A673 (cell line): ENCODE data around the gene SH3TC1. TPM values are rescaled to one million over a fixed set of nuclear protein-coding genes. Genes with fewer than 3 reads are reported as not detected.

Source experiments
- BruUV-seq: library from RNA; stranded (reverse); fragments of 400-500 nt; replicated peaks from 2 replicates; lab custom pipeline; 2021; lab: Mats Ljungman, UMichigan
- CTCF ChIA-PET: fragments of 300-600 bp; sonication (Branson Sonifier 250); formaldehyde crosslinking; loops from one replicate; lab custom pipeline; 2022; ENCODE audit warnings: antibody characterized with exemption; lab: Charles Lee
- POLR2A ChIA-PET: fragments of 300-600 bp; sonication (Branson Sonifier 250); formaldehyde crosslinking; loops from one replicate; lab custom pipeline; 2022; ENCODE audit warnings: antibody characterized with exemption; ENCODE audit not compliant: low non-redundant PET; lab: Charles Lee
- DNase-seq: peaks from one replicate; pipeline ENCODE4 v3.0.0-alpha.2; 2015; ENCODE audit warnings: low spot score
- H3K27ac ChIP-seq: fragments of 200-600 bp; sonication (generic); 2 replicates; pipeline ENCODE4 v1.5.1; 2016; ENCODE audit warnings: mixed run types, low read depth, mild to moderate bottlenecking, mixed read lengths, antibody characterized with exemption, low read length; ENCODE audit not compliant: poor library complexity, severe bottlenecking
- H3K27me3 ChIP-seq: fragments of 200-600 bp; sonication (generic); replicated peaks from 2 replicates; pipeline ENCODE4 v1.6.1; 2017; ENCODE audit warnings: mixed run types, low read depth, mild to moderate bottlenecking, mixed read lengths, antibody characterized with exemption, low read length; ENCODE audit not compliant: insufficient read depth, poor library complexity
- H3K36me3 ChIP-seq: fragments of 200-600 bp; sonication (generic); 2 replicates; pipeline ENCODE4 v1.6.1; 2016; ENCODE audit warnings: mixed run types, mild to moderate bottlenecking, mixed read lengths, antibody characterized with exemption, low read length; ENCODE audit not compliant: insufficient read depth, poor library complexity, severe bottlenecking
- H3K4me1 ChIP-seq: fragments of 200-600 bp; sonication (generic); 2 replicates; pipeline ENCODE4 v1.6.1; 2017; ENCODE audit warnings: mixed run types, mild to moderate bottlenecking, mixed read lengths, antibody characterized with exemption, low read length; ENCODE audit not compliant: insufficient read depth, poor library complexity, severe bottlenecking
- H3K4me3 ChIP-seq: fragments of 200-600 bp; sonication (generic); 2 replicates; pipeline ENCODE4 v1.5.1; 2016; ENCODE audit warnings: low read depth, mixed run types, mild to moderate bottlenecking, mixed read lengths, low read length; ENCODE audit not compliant: poor library complexity, severe bottlenecking
- H3K9me3 ChIP-seq: fragments of 200-600 bp; sonication (generic); 2 replicates; pipeline ENCODE4 v1.6.1; 2016; ENCODE audit warnings: mixed run types, low read depth, mild to moderate bottlenecking, mixed read lengths, antibody characterized with exemption, low read length; ENCODE audit not compliant: poor library complexity, severe bottlenecking
- CTCF ChIP-seq: fragments of 300-800, 200-600 bp; sonication (generic); conservative IDR thresholded peaks from 2 replicates; pipeline ENCODE4 v1.5.1; 2017; ENCODE audit warnings: low read depth, mild to moderate bottlenecking, antibody characterized with exemption, low read length, moderate library complexity, mixed read lengths
- EZH2 ChIP-seq: fragments of 200-600 bp; sonication (generic); IDR thresholded peaks from 2 replicates; pipeline ENCODE4 v1.6.1; 2017; ENCODE audit warnings: borderline replicate concordance, low read depth, mild to moderate bottlenecking, mixed read lengths, antibody characterized with exemption, low read length; ENCODE audit not compliant: poor library complexity, severe bottlenecking
- intact Hi-C: fragments of 100-400 bp; cut with micrococcal nuclease; formaldehyde crosslinking; loops from one replicate; pipeline ENCODE4 v1.10.0; 2022; ENCODE audit not compliant: unreplicated experiment
- total RNA-seq: library from RNA; stranded (reverse); gene quantifications from 2 replicates; pipeline ENCODE4 v1.2.3, GENCODE V29; 2021

SH3TC1 gene
- total RNA-seq, 1 experiment from 2014 or later: 0.71 TPM

- H3K4me3 ChIP-seq: no peak overlapping the region
- DNase-seq: no peak
- H3K27me3 ChIP-seq: no peaks in the 10 kb centered on the region
- no TSS peak for BruUV-seq
- no peak for TF ChIP-seq CTCF
- no peak for TF ChIP-seq EZH2
- H3K36me3 ChIP-seq: no peaks in the 10 kb centered on the region
- intact Hi-C loops: no loop called here
- ChIA-PET POLR2A (no interaction called here), CTCF (no interaction called here)
- peaks cover 7% of the 10 kb centered on the region for H3K4me1 ChIP-seq
- no peak overlapping the region for H3K27ac ChIP-seq
- no peaks in the 10 kb centered on the region for H3K9me3 ChIP-seq
Observed at GRCh38 chr4:8261851-8262535, 62.9 kb downstream of the SH3TC1 start.

GRCh38 chr4:8262637-8263322 lies 63.7 kb downstream of the SH3TC1 start:
- POLR2A ChIA-PET: no interaction called here

GRCh38 chr4:8263397-8263796 lies 64.3 kb downstream of the SH3TC1 start:
- CTCF ChIA-PET: no interaction called here
- BruUV-seq: no TSS peak
- DNase-seq: no peak
- Histone ChIP-seq H3K27me3 (no peaks in the 10 kb centered on the region), H3K27ac (no peak overlapping the region), H3K4me3 (no peak overlapping the region), H3K36me3 (no peaks in the 10 kb centered on the region), H3K9me3 (no peaks in the 10 kb centered on the region), H3K4me1 (peaks cover 7% of the 10 kb centered on the region)
- TF ChIP-seq CTCF (no peak), EZH2 (no peak)
- POLR2A ChIA-PET: no interaction called here
- intact Hi-C loops: no loop called here

More at GRCh38 chr4:8262637-8263322, 63.7 kb downstream of the SH3TC1 start:
- DNase-seq: no peak
- no TSS peak for BruUV-seq
- TF ChIP-seq CTCF: no peak
- no peak for TF ChIP-seq EZH2
- CTCF ChIA-PET: no interaction called here
- no peak overlapping the region for H3K4me3 ChIP-seq
- intact Hi-C loops: no loop called here
- H3K9me3 ChIP-seq: no peaks in the 10 kb centered on the region
- H3K27ac ChIP-seq: no peak overlapping the region
- H3K36me3 ChIP-seq: no peaks in the 10 kb centered on the region
- no peaks in the 10 kb centered on the region for H3K27me3 ChIP-seq
- peaks cover 7% of the 10 kb centered on the region for H3K4me1 ChIP-seq
